GM23248 (cell line): ENCODE data around the gene P2RX5.

Experiments
- EZH2 ChIP-seq: fragments of 200-600 bp; sonication (generic); IDR thresholded peaks from 2 replicates; pipeline ENCODE4 v1.6.1; 2018; ENCODE audit warnings: antibody characterized with exemption, mild to moderate bottlenecking; ENCODE audit not compliant: insufficient read depth, poor library complexity, severe bottlenecking
- EZH2phosphoT487 ChIP-seq: fragments of 200-600 bp; sonication (generic); IDR thresholded peaks from 2 replicates; pipeline ENCODE4 v1.6.1; 2018; ENCODE audit warnings: antibody characterized with exemption, moderate library complexity, mild to moderate bottlenecking, low read depth; ENCODE audit not compliant: insufficient read depth

DNA sequence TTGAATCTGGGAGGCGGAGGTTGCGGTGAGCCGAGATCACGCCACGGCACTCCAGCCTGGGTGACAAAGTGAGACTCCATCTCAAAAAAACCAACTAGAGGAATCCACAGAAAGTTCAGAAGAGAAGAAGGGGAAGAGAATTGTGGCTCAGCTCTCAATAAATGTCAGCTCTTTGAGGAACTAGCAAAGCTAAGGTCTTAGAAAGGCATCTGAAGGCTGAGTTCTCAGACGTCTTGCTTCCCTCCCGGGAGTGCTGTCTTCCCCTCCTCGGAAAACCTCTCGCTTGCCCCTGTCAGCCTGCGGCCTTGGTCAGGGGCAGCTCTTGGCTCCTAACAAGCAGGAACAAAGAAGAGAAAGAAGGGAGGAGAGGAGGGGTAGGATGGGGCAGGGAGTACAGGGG, 65.2 kb downstream of the P2RX5 start:
- TF ChIP-seq EZH2: no peak
- no peak for TF ChIP-seq EZH2phosphoT487
